Measurements from ENCODE around the gene SORCS2.

GRCh38 chr4:7697821-7698220, 505.5 kb downstream of the SORCS2 start:
- TF ChIP-seq CTCF (IDR thresholded peaks at IDR 0.05 in 4 of 5, conservative IDR thresholded peaks at IDR 0.05 in 1 of 5) (no peak), POLR2A (IDR thresholded peaks at IDR 0.05) (no peak)

Measured in gastrocnemius medialis (tissue), 4 donors.